A549 (cell line): ENCODE results near the gene EXOC6. TPM values are rescaled to one million over a fixed set of nuclear protein-coding genes. Genes with fewer than 3 reads are reported as not detected.

Experiments used
- ATAC-seq, 2 experiments: fragments of 200-7000 bp in 1 of 2; fragments of >200 bp in 1 of 2; cut with Nextera tagmentation in 1 of 2; cut with Tn5 transposase in 1 of 2; 3 replicates each; pipeline versions ENCODE4 v1.8.0 to v1.9.1; 2018 to 2020; ENCODE audit warnings: mild to moderate bottlenecking in 1 of 2, moderate library complexity in 1 of 2
- CTCF ChIA-PET: fragments of 300-600 bp; sonication (Branson Sonifier 250); formaldehyde crosslinking; extraction: SDS; loops from one replicate; lab custom pipeline; 2021; ENCODE audit warnings: antibody characterized with exemption, inconsistent platforms; lab: Yijun Ruan, JAX
- POLR2A ChIA-PET: fragments of 350-600 bp; formaldehyde crosslinking; extraction: SDS; loops from one replicate; lab custom pipeline; 2021; ENCODE audit warnings: antibody characterized with exemption, inconsistent platforms; lab: Yijun Ruan, JAX
- DNase-seq, 2 experiments: peaks; one replicate each; pipeline versions ENCODE4 v3.0.0 to v3.0.0-alpha.2; 2011 to 2016; ENCODE audit warnings: low read depth in 1 of 2, low spot score in 1 of 2
- FAIRE-seq: peaks from 2 replicates; lab custom pipeline; 2011; peaks lifted over from hg19 to GRCh38; lab: Jason Lieb, UNC
- H3K27ac ChIP-seq, 2 experiments: fragments of >200 bp; sonication (Bioruptor Twin); formaldehyde crosslinking; 3 replicates each; pipeline ENCODE4 v1.5.1; 2016 to 2017
- H3K4me1 ChIP-seq: fragments of >200 bp; sonication (Bioruptor Twin); formaldehyde crosslinking; 3 replicates; pipeline ENCODE4 v1.6.1; 2016
- H3K4me2 ChIP-seq: fragments of >200 bp; sonication (Bioruptor Twin); formaldehyde crosslinking; 3 replicates; pipeline ENCODE4 v1.6.1; 2016
- H3K4me3 ChIP-seq: fragments of >200 bp; sonication (Bioruptor Twin); formaldehyde crosslinking; 3 replicates; pipeline ENCODE4 v1.5.1; 2016
- H3K9me3 ChIP-seq: fragments of >200 bp; sonication (Bioruptor Twin); formaldehyde crosslinking; 3 replicates; pipeline ENCODE4 v1.6.1; 2016
- CBX8 ChIP-seq: fragments of 200-600 bp; sonication (generic); IDR thresholded peaks from 2 replicates; pipeline ENCODE4 v1.6.1; 2016
- CHD4 ChIP-seq: fragments of 200-600 bp; sonication (generic); IDR thresholded peaks from 2 replicates; pipeline ENCODE4 v1.6.1; 2016; ENCODE audit warnings: antibody characterized with exemption, mild to moderate bottlenecking, borderline replicate concordance
- FOSB ChIP-seq: fragments of 250-450 bp; sonication (Bioruptor Pico); IDR thresholded peaks from 2 replicates; pipeline ENCODE4 v1.5.0; 2020; ENCODE audit warnings: mild to moderate bottlenecking, moderate library complexity
- HDAC2 ChIP-seq: fragments of 200-600 bp; sonication (generic); IDR thresholded peaks from 2 replicates; pipeline ENCODE4 v1.6.1; 2016
- HOXA7 ChIP-seq: fragments of 250-450 bp; sonication (Bioruptor Pico); IDR thresholded peaks from 2 replicates; pipeline ENCODE4 v1.5.0; 2020; ENCODE audit warnings: mild to moderate bottlenecking, moderate library complexity
- HOXB13 ChIP-seq: fragments of 250-450 bp; sonication (Bioruptor Pico); IDR thresholded peaks from 2 replicates; pipeline ENCODE4 v1.5.0; 2020; ENCODE audit warnings: low read depth, mild to moderate bottlenecking, moderate library complexity
- JUN ChIP-seq, 2 experiments: fragments of >200 bp; sonication (Bioruptor Twin); formaldehyde crosslinking; IDR thresholded peaks; 2 replicates in 1 of 2; 3 replicates in 1 of 2; pipeline ENCODE4 v1.6.1; 2016 to 2017
- MAZ ChIP-seq: fragments of 150-350 bp; IDR thresholded peaks from 2 replicates; pipeline ENCODE4 v1.6.1; 2014; ENCODE audit warnings: antibody characterized with exemption, low read depth, low read length, borderline replicate concordance
- NFE2L2 ChIP-seq: fragments of 150-350 bp; conservative IDR thresholded peaks from 2 replicates; pipeline ENCODE4 v1.6.1; 2014; ENCODE audit warnings: low read length
- NR3C1 ChIP-seq: fragments of >200 bp; sonication (Bioruptor Twin); formaldehyde crosslinking; IDR thresholded peaks from 3 replicates; pipeline ENCODE4 v1.6.1; 2017
- POLR2A ChIP-seq: IDR thresholded peaks from 2 replicates; pipeline ENCODE4 v1.6.1; 2012; ENCODE audit warnings: mild to moderate bottlenecking, low read length
- RAD21 ChIP-seq, 2 experiments: fragments of >200 bp in 1 of 2; sonication (Bioruptor Twin) in 1 of 2; formaldehyde crosslinking in 1 of 2; IDR thresholded peaks in 1 of 2; conservative IDR thresholded peaks in 1 of 2; 2 replicates in 1 of 2; 3 replicates in 1 of 2; pipeline ENCODE4 v1.6.1; 2012 to 2018; ENCODE audit warnings: inconsistent platforms in 1 of 2
- RCOR1 ChIP-seq: fragments of 150-350 bp; IDR thresholded peaks from 2 replicates; pipeline ENCODE4 v1.6.1; 2014; ENCODE audit warnings: antibody characterized with exemption, low read length, low read depth
- RNF2 ChIP-seq: fragments of 200-600 bp; sonication (generic); IDR thresholded peaks from 2 replicates; pipeline ENCODE4 v1.6.1; 2016; ENCODE audit warnings: low read depth, mild to moderate bottlenecking, antibody characterized with exemption, moderate library complexity, borderline replicate concordance
- SREBF2 ChIP-seq: fragments of 450-650 bp; IDR thresholded peaks from 2 replicates; pipeline ENCODE4 v1.6.1; 2014; ENCODE audit warnings: mild to moderate bottlenecking, moderate library complexity
- TFCP2L1 ChIP-seq: fragments of 250-450 bp; sonication (Bioruptor Pico); IDR thresholded peaks from 2 replicates; pipeline ENCODE4 v1.5.0; 2021; ENCODE audit warnings: mild to moderate bottlenecking
- TP53 ChIP-seq: fragments of 250-450 bp; sonication (Bioruptor Pico); IDR thresholded peaks from 2 replicates; pipeline ENCODE4 v1.5.0; 2021; ENCODE audit warnings: mild to moderate bottlenecking, moderate library complexity
- WGBS: methylation state at CpG from one replicate; pipeline ENCODE4 v1.1.6; 2017; ENCODE audit errors: missing lambda C conversion rate; 5-methylcytosine and 5-hydroxymethylcytosine counted together
- polyA plus RNA-seq, 4 experiments: library from polyadenylated mRNA; depleted of rRNA in 3 of 4; stranded (reverse); fragments of >200 nt; fragmentation: RNase III in 1 of 4; extraction: RNeasy Plus Mini Kit Qiagen cat#74134 plus additional on column Dnase treatment in 1 of 4; gene quantifications; 2 replicates in 3 of 4; 3 replicates in 1 of 4; pipeline ENCODE4 v1.2.3, GENCODE V29; 2011 to 2017
- TF ChIP-seq, protein P1 (sequence below): IDR thresholded peaks from 2 replicates; pipeline ENCODE4 v1.6.1; 2012
- TF ChIP-seq, protein P2 (sequence below): IDR thresholded peaks from 2 replicates; pipeline ENCODE4 v1.6.1; 2012; ENCODE audit warnings: low read depth, borderline replicate concordance
- TF ChIP-seq, protein P3 (sequence below): fragments of 200-600 bp; sonication (generic); IDR thresholded peaks from 2 replicates; pipeline ENCODE4 v1.6.1; 2016; ENCODE audit warnings: antibody characterized with exemption, mild to moderate bottlenecking, moderate library complexity

EXOC6 gene
- polyA plus RNA-seq, 2 of the 4 experiments (the other 2 are of a cell fraction): 16.8 to 48.5 TPM

DNA sequence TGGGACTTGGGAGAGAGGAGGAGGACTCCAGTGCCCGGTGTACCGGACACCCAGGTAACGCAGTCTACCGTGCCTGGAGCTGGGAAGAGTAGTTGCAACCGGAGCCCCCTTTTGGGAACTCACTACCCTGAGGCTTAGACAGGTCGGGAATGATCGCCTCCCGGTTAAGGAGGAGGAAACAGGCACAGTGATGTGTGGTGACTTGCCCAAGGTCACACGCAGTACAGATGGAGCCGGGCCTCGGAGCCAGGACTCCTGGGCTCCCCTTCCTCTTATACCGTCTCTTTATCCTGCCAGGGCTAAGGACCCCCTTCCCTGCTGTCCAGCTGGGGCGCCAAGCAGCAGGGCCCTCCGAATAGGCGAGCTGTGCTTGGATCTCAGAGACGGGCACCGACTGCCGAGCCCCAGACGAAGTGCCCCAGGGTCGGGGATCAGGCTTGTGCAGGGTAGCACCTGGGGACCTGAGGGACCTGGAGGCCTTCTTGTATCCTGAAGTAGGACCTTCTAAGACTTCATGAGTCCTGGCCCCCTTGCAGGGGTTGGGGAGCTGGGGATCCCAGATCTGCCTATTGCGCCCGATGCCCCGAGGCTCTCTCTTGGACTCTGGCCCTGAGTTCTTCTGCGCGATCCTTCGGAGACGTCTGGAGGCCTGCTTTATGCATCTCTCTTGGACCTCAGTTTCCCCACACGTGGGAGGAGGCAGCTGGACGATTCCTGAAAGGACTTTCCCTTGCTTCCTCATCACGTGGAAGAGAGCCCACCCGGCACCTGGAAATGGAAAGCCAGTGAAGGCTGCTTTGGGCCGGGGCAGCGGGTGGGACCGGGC, 224.6 kb downstream of the EXOC6 start:
- Histone ChIP-seq H3K4me2 (peak overlapping the region; percentile 96), H3K4me3 (peak overlapping the region; percentile 61), H3K9me3 (no peaks in the 10 kb centered on the region), H3K27ac (peak overlapping the region; percentile 57 to 86), H3K4me1 (peaks cover 18% of the 10 kb centered on the region; the same call in 2 of the 3 replicates)
- ChIA-PET POLR2A (interaction anchor here (1.0 to 1.2 kb wide), 2 partner anchors 15 to 181 kb away, joined by 3 to 4 read pairs; no protein-coding TSS in a partner anchor), CTCF (interaction anchor here (0.6 to 8.8 kb wide), 21 partner anchors 9 to 539 kb away, joined by 3 to 85 read pairs (median 4); no protein-coding TSS in a partner anchor)
- TF ChIP-seq NR3C1: no peak
- TF ChIP-seq TFCP2L1 (CRISPR knock-in tag): no peak
- no peak for TF ChIP-seq HOXB13
- TF ChIP-seq CHD4: no peak
- TF ChIP-seq SREBF2: no peak
- TF ChIP-seq HDAC2: no peak
- TF ChIP-seq TP53 (CRISPR knock-in tag): no peak
- TF ChIP-seq RCOR1: no peak
- no peak for TF ChIP-seq RNF2
- no peak for TF ChIP-seq CBX8
- no peak for TF ChIP-seq MAZ
- TF ChIP-seq, protein P1, sequence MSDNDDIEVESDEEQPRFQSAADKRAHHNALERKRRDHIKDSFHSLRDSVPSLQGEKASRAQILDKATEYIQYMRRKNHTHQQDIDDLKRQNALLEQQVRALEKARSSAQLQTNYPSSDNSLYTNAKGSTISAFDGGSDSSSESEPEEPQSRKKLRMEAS: no peak
- no peak for TF ChIP-seq HOXA7 (CRISPR knock-in tag)
- TF ChIP-seq FOSB (CRISPR knock-in tag): no peak
- FAIRE-seq (no peak), DNase-seq (no peak), ATAC-seq (peak in 1 of 2 experiments; percentile 3; a peak in 2 of 6 replicates)
- 76% methylated on average over 25 of the region's 34 CpGs for WGBS

DNA sequence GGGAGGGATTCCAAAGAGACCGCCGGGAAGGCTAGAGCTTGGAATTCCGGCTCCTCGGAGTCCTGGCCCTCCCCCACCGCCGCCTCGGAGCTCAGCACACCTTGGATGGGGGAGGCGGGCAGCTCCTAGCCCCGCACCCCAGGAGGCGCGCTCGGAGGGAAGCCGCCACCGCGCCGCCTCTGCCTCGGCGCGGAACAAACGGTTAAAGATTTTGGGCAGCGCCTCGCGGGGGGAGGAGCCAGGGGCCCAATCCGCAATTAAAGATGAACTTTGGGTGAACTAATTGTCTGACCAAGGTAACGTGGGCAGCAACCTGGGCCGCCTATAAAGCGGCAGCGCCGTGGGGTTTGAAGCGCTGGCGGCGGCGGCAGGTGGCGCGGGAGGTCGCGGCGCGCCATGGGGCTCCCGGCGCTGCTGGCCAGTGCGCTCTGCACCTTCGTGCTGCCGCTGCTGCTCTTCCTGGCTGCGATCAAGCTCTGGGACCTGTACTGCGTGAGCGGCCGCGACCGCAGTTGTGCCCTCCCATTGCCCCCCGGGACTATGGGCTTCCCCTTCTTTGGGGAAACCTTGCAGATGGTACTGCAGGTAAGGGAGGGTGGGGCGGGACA, 225.3 kb downstream of the EXOC6 start, which contains the start of gene CYP26A1:
Gene CYP26A1, plus strand, starts transcription at position 355 of the 608 bp plus-strand sequence. Its CDS starts 42 bp downstream, at position 397.
- TF ChIP-seq HDAC2 (0 out of 2 replicates have a peak, but pooled peaks have one; percentile 75), TP53 (CRISPR knock-in tag) (no peak), JUN (IDR thresholded peaks at IDR 0.05) (0 out of 5 replicates have a peak, but pooled peaks of 1 of the 2 experiments have one; percentile 23), RAD21 (conservative IDR thresholded peaks at IDR 0.05 in 1 of 2, IDR thresholded peaks at IDR 0.05 in 1 of 2) (no peak; a peak in 1 of 5 replicates), POLR2A (peak; percentile 20; the same call in 1 of the 2 replicates), NFE2L2 (no peak)
- TF ChIP-seq, protein P2, sequence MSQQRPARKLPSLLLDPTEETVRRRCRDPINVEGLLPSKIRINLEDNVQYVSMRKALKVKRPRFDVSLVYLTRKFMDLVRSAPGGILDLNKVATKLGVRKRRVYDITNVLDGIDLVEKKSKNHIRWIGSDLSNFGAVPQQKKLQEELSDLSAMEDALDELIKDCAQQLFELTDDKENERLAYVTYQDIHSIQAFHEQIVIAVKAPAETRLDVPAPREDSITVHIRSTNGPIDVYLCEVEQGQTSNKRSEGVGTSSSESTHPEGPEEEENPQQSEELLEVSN: peak; percentile 75; the same call in 1 of the 2 replicates
- TF ChIP-seq, protein P3, sequence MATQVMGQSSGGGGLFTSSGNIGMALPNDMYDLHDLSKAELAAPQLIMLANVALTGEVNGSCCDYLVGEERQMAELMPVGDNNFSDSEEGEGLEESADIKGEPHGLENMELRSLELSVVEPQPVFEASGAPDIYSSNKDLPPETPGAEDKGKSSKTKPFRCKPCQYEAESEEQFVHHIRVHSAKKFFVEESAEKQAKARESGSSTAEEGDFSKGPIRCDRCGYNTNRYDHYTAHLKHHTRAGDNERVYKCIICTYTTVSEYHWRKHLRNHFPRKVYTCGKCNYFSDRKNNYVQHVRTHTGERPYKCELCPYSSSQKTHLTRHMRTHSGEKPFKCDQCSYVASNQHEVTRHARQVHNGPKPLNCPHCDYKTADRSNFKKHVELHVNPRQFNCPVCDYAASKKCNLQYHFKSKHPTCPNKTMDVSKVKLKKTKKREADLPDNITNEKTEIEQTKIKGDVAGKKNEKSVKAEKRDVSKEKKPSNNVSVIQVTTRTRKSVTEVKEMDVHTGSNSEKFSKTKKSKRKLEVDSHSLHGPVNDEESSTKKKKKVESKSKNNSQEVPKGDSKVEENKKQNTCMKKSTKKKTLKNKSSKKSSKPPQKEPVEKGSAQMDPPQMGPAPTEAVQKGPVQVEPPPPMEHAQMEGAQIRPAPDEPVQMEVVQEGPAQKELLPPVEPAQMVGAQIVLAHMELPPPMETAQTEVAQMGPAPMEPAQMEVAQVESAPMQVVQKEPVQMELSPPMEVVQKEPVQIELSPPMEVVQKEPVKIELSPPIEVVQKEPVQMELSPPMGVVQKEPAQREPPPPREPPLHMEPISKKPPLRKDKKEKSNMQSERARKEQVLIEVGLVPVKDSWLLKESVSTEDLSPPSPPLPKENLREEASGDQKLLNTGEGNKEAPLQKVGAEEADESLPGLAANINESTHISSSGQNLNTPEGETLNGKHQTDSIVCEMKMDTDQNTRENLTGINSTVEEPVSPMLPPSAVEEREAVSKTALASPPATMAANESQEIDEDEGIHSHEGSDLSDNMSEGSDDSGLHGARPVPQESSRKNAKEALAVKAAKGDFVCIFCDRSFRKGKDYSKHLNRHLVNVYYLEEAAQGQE: no peak
- 1% methylated on average over 15 of the region's 52 CpGs for WGBS
- H3K9me3 ChIP-seq: no peaks in the 10 kb centered on the region
- ATAC-seq (peak; percentile 72 to 80), DNase-seq (peak; percentile 51 to 60), FAIRE-seq (no peak)
- ChIA-PET POLR2A (interaction anchor here (1.0 to 1.2 kb wide), 2 partner anchors 16 to 181 kb away, joined by 3 to 4 read pairs; no protein-coding TSS in a partner anchor), CTCF (interaction anchor here (0.6 to 8.8 kb wide), 20 partner anchors 10 to 333 kb away, joined by 3 to 85 read pairs (median 4); no protein-coding TSS in a partner anchor)
- peaks cover 22% of the 10 kb centered on the region; the same call in 2 of the 3 replicates for H3K4me1 ChIP-seq
- H3K27ac ChIP-seq: peak within 1 kb of the TSS; percentile 57 to 86
- peak within 1 kb of the TSS; percentile 61 for H3K4me3 ChIP-seq
- H3K4me2 ChIP-seq: peak within 1 kb of the TSS; percentile 96
